Measurements from ENCODE around the gene FKBP5.

GRCh38 chr6:35735452-35735851 lies 46.7 kb upstream of the FKBP5 start:
- TF ChIP-seq POLR2A (IDR thresholded peaks at IDR 0.05) (no peak), CTCF (IDR thresholded peaks at IDR 0.05) (no peak)

All from adrenal gland (tissue), 5 donors.